Thyroid gland (tissue), 4 donors: ENCODE results near the gene EBF3.

Source experiments
- CTCF ChIP-seq, 6 experiments: fragments of 200-600 bp in 3 of 6; fragments of 450-650 bp in 3 of 6; sonication (generic) in 3 of 6; IDR thresholded peaks; one replicate each; pipeline ENCODE4 v1.5.1; 2016 to 2019; ENCODE audit warnings: antibody characterized with exemption in 6 of 6, mild to moderate bottlenecking in 2 of 6, inconsistent platforms in 1 of 6, moderate library complexity in 1 of 6
- POLR2A ChIP-seq, 2 donors: fragments of 450-650 bp; IDR thresholded peaks; one replicate each; pipeline ENCODE4 v1.6.1; 2017; ENCODE audit warnings: antibody characterized with exemption in 2 of 2, mild to moderate bottlenecking in 2 of 2, moderate library complexity in 1 of 2

DNA sequence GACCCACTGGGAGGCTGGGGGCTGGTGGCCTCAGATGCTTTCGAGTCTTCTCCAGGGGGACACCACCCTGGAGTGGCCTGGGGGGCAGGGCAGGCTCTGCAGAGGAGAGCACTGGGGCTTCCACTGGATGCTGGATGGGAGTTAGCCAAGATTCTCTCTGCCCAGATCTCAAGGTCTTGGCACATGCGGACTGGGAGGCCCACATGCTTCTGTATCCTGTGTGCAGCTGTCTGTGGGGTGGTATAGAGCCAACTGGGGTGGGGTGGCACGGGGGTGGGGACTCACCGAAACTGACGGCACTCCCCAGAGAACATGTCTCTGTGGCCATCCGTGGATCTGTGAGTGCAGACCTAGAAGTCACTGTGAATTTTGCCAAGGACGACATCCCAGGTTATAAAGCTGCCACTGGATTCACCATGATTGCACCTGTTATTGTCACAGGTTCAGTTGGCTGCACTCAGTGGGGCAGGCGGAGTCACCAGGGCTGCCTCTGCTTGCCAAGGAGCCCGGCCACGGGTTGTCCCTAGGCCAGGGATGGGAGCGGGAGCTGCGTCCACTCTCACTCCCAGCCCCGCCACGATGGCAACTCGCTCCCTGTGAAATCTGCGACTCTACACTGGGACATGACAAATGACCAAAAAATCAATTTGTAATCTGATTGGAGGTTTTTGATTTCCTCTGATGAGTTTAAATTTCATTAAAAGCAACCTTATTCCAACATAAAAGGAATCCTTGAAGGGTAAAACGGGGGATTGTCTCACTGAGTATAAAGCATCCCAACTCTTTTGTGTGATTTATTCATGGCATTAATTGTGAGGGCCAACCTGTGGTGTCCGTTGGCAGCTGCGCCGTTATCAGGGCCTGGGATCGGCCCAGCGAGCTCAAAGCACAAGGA is 131.3 kb downstream of the EBF3 start:
- TF ChIP-seq CTCF (IDR thresholded peaks at IDR 0.05), result no peak
- TF ChIP-seq POLR2A (IDR thresholded peaks at IDR 0.05), result no peak
